Measurements from ENCODE around the gene GRIK4. TPM values are rescaled to one million over a fixed set of nuclear protein-coding genes. Genes with fewer than 3 reads are reported as not detected.

The GRIK4 gene
- total and polyA plus RNA-seq, 2 experiments from 2014 or later, result 0.28 to 0.45 TPM

DNA sequence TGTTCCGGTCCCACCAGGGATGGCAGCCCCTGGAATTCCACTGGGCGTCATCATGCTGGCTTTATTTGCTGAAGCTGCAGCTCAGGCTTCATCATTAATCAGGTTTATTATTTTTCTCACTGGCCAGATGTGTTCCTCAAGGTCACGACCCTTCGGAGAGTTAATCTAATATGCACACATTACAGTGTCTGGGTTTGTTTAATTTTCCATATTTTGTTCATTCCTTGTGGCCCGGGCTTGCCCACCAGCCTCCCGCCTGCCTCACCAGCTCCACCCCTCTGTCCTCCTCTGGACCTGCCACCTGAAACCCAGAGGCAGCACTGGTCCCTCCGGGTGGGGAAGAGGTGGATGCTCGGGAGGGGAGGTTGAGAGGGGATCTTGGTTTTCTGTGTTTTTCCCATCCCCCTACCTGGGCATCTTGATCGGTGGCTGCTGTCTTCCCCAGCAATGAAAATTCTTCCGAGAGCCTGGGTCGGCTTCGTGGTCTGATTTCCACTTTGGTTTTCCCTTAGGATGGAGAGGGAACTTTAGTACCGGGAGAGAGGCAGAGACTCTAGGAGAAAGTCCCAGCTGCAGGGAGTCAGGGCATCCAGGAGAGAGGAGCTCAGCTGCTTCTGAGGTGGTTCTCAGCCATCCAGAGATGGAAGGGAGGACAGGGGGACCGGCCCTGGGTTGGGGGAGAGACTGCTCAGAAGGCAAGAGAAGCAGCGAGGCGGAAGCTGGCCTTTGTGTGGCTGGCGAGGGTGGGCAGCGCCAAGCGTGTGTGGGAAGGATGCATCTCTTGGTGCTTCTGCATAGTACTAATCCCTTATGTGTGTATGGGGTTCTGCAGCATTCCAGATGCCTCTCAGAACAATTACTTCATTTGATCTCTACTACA is 2.1 kb downstream of the GRIK4 start:
- H3K4me1 ChIP-seq (ENCODE audit: low read depth), result peaks cover 17% of the 10 kb centered on the region
- peaks cover 71% of the 10 kb centered on the region for H3K27me3 ChIP-seq
- no peak overlapping the region for H3K4me3 ChIP-seq
- no peak for DNase-seq (ENCODE audit: low read depth in 1 of 2, low spot score in 1 of 2)
- H3K36me3 ChIP-seq, result no peaks in the 10 kb centered on the region
- no peaks in the 10 kb centered on the region for H3K9me3 ChIP-seq (ENCODE audit: low read depth)
- TF ChIP-seq, protein P1, sequence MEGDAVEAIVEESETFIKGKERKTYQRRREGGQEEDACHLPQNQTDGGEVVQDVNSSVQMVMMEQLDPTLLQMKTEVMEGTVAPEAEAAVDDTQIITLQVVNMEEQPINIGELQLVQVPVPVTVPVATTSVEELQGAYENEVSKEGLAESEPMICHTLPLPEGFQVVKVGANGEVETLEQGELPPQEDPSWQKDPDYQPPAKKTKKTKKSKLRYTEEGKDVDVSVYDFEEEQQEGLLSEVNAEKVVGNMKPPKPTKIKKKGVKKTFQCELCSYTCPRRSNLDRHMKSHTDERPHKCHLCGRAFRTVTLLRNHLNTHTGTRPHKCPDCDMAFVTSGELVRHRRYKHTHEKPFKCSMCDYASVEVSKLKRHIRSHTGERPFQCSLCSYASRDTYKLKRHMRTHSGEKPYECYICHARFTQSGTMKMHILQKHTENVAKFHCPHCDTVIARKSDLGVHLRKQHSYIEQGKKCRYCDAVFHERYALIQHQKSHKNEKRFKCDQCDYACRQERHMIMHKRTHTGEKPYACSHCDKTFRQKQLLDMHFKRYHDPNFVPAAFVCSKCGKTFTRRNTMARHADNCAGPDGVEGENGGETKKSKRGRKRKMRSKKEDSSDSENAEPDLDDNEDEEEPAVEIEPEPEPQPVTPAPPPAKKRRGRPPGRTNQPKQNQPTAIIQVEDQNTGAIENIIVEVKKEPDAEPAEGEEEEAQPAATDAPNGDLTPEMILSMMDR (IDR thresholded peaks at IDR 0.05; ENCODE audit: low read depth, low read length), result no peak
- no peak overlapping the region for H3K27ac ChIP-seq

DNA sequence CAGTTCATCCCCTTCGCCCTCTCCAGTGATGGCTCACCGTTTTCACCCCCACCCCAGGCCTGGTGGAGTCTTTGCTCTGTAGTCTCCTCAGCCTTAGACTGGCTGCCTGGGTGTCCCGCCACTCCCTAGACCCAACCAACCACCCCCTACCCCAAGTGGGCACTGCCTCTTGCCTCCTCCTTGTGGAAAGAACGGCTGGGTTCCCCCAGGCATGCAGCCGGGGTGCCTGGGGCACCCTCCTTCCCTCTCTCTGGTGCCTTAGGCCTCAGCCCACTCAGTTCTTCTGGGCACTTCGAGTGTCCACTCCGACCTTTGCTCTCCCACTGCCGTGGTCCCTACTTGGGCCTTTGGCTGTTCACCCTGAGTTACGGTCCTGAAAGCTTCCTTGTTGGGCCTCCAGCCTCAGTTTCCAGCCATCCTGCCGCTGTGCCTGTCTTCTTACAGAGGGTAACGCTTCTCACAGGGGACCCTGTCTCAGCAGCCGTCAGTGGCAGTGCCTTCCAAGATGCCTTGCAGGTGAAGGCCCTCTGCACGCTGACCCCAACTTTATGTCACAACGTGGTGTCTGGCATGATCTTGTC is 3.1 kb downstream of the GRIK4 start:
- no peak overlapping the region for H3K4me3 ChIP-seq
- peaks cover 70% of the 10 kb centered on the region for H3K27me3 ChIP-seq
- peaks cover 17% of the 10 kb centered on the region for H3K4me1 ChIP-seq (ENCODE audit: low read depth)
- no peaks in the 10 kb centered on the region for H3K9me3 ChIP-seq (ENCODE audit: low read depth)
- H3K36me3 ChIP-seq, result no peaks in the 10 kb centered on the region
- TF ChIP-seq, protein P1 (IDR thresholded peaks at IDR 0.05; ENCODE audit: low read depth, low read length), result no peak
- no peak overlapping the region for H3K27ac ChIP-seq
- DNase-seq (ENCODE audit: low read depth in 1 of 2, low spot score in 1 of 2), result no peak

DNA sequence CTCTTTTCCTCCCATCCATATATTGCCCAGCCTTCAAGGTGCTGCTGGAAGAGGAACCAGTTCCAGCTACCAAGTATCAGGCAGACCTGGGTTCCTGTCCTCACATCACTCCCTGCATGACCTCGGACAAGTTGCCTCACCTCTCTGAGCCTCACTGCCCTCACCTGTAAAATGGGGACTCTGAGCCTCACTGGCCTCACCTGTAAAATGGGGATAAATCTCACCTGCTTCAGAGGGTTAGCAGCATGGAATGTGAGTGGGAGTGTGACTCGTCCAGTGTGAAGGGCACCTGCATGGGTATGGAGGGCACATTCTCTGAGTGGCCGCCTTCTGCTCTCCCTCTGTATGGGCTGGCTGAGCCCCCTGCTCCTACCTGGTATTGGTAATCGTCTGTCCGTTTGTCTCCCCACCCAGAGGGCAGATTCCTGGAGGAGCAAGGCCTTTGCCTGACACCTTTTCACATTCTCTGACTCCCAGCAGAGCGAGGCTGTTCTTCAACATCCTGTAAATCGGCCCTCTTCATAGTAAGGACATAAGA is 3.7 kb downstream of the GRIK4 start:
- Histone ChIP-seq H3K9me3 (ENCODE audit: low read depth) (no peaks in the 10 kb centered on the region), H3K36me3 (no peaks in the 10 kb centered on the region), H3K27ac (no peak overlapping the region), H3K27me3 (peaks cover 68% of the 10 kb centered on the region), H3K4me1 (ENCODE audit: low read depth) (peaks cover 17% of the 10 kb centered on the region), H3K4me3 (no peak overlapping the region)
- TF ChIP-seq, protein P1 (IDR thresholded peaks at IDR 0.05; ENCODE audit: low read depth, low read length), result no peak
- DNase-seq (ENCODE audit: low read depth in 1 of 2, low spot score in 1 of 2), result no peak

DNA sequence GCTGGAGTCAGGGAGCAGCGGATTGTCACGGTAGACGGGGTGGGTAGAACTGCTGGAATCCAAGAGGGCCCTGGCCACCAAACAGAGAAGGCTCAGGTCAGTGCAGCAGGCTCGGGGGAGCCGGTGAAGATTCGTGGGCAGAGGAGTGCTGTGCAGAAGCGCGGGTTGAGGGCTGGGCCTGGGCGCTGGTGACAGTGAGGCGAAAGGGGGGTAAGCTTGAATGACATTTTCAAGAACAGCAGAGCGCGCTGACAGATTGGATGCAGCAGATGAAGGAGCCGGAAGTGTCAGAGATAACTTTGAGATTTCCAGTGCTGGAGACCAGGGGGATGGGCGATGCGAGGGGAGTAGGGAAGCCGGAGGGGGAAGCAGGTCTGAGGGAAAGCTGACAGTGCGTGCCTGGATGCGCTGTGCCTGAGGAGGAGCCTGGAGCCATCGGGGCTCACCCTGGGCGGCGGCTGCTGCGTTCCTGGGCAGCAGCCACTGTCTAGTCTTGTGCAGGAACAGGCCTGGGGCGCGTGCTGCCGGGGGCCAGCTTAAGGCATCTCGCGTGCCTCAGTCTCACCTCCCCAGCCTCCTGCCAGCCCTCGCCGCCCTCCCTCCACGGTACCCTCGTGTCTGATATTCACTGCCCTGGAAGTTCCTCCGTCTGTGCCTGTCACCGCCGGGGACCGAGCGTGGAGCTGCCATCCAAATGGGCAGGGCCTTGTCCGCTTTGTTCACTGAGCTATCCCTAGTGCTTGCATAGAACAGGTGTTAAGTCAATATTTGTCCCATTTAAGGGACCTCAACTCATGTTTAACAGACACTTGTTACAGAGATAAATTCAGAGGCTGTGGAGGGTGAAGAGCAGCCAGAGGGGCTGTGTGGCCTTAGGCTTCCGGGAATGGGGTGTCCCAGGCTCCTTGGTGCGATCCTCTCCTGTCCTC is 5.2 kb downstream of the GRIK4 start:
- H3K27me3 ChIP-seq, result peaks cover 74% of the 10 kb centered on the region
- no peaks in the 10 kb centered on the region for H3K36me3 ChIP-seq
- peaks cover 17% of the 10 kb centered on the region for H3K4me1 ChIP-seq (ENCODE audit: low read depth)
- TF ChIP-seq, protein P1 (IDR thresholded peaks at IDR 0.05; ENCODE audit: low read depth, low read length), result no peak
- H3K4me3 ChIP-seq, result no peak overlapping the region
- H3K27ac ChIP-seq, result no peak overlapping the region
- DNase-seq (ENCODE audit: low read depth in 1 of 2, low spot score in 1 of 2), result peak in 1 of 2 donors; percentile 65
- H3K9me3 ChIP-seq (ENCODE audit: low read depth), result no peaks in the 10 kb centered on the region

DNA sequence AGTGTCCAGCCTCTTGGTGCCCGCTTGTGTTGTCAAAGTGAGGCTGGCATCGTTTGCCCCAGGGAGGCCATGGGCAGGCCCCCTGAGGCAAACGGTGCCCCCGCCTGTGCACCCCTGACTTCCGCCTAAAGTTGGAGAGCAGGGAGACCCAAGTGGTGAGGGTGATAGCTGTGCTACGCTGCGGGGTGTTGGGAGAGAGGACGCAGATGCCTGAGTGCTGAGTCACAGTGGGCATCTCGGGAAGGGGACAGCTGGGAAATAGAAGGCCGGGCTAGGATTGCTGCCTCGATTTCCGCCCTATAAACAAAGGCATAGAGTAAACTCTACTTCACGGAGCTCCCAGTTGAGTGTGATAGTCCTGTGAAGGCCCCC is 5.8 kb downstream of the GRIK4 start:
- no peaks in the 10 kb centered on the region for H3K9me3 ChIP-seq (ENCODE audit: low read depth)
- peaks cover 17% of the 10 kb centered on the region for H3K4me1 ChIP-seq (ENCODE audit: low read depth)
- H3K36me3 ChIP-seq, result no peaks in the 10 kb centered on the region
- TF ChIP-seq, protein P1 (IDR thresholded peaks at IDR 0.05; ENCODE audit: low read depth, low read length), result no peak
- peak; percentile 35 to 64 for DNase-seq (ENCODE audit: low read depth in 1 of 2, low spot score in 1 of 2)
- no peak overlapping the region for H3K4me3 ChIP-seq
- H3K27me3 ChIP-seq, result peaks cover 72% of the 10 kb centered on the region
- H3K27ac ChIP-seq, result no peak overlapping the region
